ENCODE measurements around the gene STK35.
"Not testable (repeated sequence)": the region's sequence is repeated elsewhere in the genome, so short reads cannot be mapped to it uniquely, and the experiment has no call there.

The STK35 gene

GRCh38 chr20:2163757-2164156 is 62.1 kb downstream of the STK35 start:
- DNase-seq: no peak

- DNase-seq: no peak
These were observed 62.8 kb downstream of the STK35 start for GRCh38 chr20:2164421-2164820.

GRCh38 chr20:2164966-2165365 is 63.3 kb downstream of the STK35 start:
- DNase-seq: no peak

- no peak for DNase-seq
These were observed 64.2 kb downstream of the STK35 start for GRCh38 chr20:2165871-2166270.

GRCh38 chr20:2167112-2167511 is 65.5 kb downstream of the STK35 start:
- DNase-seq: no peak

- DNase-seq: no peak
These were observed 67.3 kb downstream of the STK35 start for GRCh38 chr20:2168946-2169345.

GRCh38 chr20:2169456-2170088 is 67.9 kb downstream of the STK35 start:
- DNase-seq: no peak

- no peak for DNase-seq
These were observed 68.8 kb downstream of the STK35 start for GRCh38 chr20:2170404-2170803.

- DNase-seq: no peak
These were observed 69.7 kb downstream of the STK35 start for GRCh38 chr20:2171266-2171790.

- DNase-seq: not testable (repeated sequence)
These were observed 70.2 kb downstream of the STK35 start for GRCh38 chr20:2171840-2172239.

- DNase-seq: peak; percentile 7
These were observed 70.9 kb downstream of the STK35 start for GRCh38 chr20:2172305-2173175.

GRCh38 chr20:2173186-2173585 is 71.6 kb downstream of the STK35 start:
- no peak for DNase-seq

- no peak for DNase-seq
These were observed 72.4 kb downstream of the STK35 start for GRCh38 chr20:2174067-2174466.

- DNase-seq: no peak
These were observed 75.3 kb downstream of the STK35 start for GRCh38 chr20:2176946-2177345.

- no peak for DNase-seq
These were observed 76.9 kb downstream of the STK35 start for GRCh38 chr20:2178318-2179232.

- no peak for DNase-seq
These were observed 77.6 kb downstream of the STK35 start for GRCh38 chr20:2179233-2179580.

- DNase-seq: no peak
These were observed 78.3 kb downstream of the STK35 start for GRCh38 chr20:2179949-2180348.

GRCh38 chr20:2183381-2183780 is 81.8 kb downstream of the STK35 start:
- no peak for DNase-seq

- DNase-seq: not testable (repeated sequence)
These were observed 83.3 kb downstream of the STK35 start for GRCh38 chr20:2184933-2185332.

GRCh38 chr20:2195614-2196013 is 94.0 kb downstream of the STK35 start:
- no peak for DNase-seq

GRCh38 chr20:2197166-2197565 is 95.5 kb downstream of the STK35 start:
- no peak for DNase-seq
